C1 segment of cervical spinal cord (tissue), 14 donors: Measurements from ENCODE around the gene ENHO.
"Not testable (repeated sequence)": the region's sequence is repeated elsewhere in the genome, so short reads cannot be mapped to it uniquely, and the experiment has no call there.

Experiments
- DNase-seq, 14 donors: peaks; one replicate each; lab custom pipeline; 2025; lab: John Stamatoyannopoulos, UW

Gene ENHO

DNA sequence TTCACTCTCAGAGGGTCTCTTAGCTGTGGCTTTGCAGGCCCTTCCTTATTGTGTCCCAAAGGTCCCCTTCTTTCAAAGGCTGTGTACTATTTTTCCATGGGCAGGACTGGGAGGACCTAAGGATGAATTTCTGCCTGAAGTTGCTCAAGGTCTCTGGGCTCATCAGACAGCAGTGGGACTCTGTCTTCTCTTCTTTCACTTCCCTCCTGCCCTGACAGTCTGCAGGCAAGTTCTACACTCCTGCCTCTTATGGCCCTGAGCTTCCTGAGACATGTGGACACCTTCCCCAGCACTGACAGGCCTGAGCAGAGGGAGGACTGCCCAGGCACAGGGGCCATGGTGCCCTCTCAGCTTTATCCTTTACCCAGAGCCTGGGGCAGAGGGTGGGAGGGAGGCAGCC lies 14.8 kb downstream of the ENHO start:
- no peak for DNase-seq

DNA sequence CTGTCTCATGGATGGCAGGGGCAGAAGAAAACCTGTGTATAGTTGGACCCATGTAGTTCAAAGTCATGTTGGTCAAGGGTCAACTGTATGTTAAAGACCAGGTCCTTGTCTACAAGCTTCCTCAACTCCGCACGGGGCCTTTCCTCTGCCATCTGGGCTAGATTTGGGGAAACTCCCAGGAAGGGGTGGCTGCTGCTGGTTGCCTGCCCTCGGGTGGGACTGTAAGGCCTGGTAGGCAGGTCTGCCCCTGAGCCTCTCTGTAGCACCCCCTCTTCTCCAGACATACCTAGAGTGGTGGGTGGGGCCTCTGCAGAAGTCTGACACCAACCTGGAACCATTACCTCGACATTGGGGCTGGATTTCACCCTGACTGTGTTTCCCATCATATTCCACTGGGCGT lies 15.2 kb downstream of the ENHO start:
- no peak for DNase-seq

DNA sequence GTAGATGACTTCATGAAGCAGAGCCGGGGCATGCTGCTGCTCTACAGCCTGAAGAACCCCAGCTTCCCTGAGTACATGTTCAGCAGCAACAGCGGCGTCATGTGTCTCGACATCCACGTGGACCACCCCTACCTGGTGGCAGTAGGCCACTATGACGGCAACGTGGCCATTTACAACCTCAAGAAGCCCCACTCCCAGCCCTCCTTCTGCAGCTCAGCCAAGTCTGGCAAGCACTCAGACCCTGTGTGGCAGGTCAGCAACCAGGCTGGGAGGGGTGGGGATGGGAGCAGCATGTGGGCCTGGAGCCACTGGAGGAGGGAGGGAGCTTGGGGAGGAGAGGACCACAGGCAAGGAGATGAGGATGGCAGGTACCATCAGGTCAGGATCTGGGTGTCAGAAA lies 16.2 kb downstream of the ENHO start:
- no peak for DNase-seq

DNA sequence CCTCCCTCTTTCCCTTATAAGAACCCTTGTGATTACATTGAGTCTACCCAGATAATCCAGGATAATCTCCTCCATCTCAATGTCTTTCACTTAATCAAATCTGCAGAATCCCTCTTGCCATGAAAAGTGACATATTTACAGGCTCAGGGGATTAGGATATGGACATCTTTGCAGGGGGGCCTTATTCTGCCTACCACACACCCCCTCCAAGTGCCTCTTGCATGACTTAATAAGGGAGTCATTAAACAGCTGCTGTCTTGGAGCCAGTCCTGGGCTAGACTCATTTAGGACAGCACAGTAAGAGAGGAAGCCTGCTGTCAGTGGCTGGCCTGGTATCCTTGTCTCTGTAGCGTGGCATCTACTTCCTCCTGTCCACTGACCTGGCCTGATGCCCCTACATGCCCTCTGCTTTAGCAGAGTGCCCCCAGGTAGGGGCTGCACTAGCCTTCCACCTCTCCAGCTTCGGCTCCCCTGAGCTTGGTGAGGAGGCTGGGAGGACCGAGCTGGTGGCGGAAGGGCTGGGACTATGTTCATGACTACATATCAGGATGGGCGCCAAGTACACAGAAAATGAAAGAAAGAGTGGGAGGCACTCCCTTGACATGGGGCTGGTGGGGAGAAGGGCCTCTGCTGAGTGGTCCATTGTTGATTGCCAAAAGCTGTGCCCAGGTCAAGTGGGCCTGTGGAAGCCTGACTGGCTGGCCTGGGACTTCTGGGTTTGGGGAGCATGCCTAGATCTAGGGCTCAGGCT lies 17.2 kb downstream of the ENHO start:
- DNase-seq = no peak

DNA sequence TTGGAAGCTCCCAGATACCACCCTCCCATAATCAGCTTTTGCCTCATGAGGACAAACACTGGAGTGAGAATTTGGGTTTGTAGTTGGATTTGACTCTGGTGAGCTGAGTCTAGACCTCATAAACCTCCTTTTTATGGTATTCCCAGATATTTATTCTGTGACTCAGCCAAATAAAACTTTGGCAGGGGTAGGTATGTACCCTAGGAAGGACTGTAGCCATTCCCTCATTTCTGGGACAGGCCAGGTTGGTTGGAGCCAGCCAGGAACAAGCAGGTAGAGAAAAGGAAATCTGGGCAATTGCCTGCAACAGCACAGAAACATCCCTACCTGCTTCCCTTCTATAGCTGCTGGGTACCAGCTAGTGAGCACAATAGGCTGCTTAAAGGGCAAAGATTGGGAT lies 19.4 kb downstream of the ENHO start:
- DNase-seq = no peak

DNA sequence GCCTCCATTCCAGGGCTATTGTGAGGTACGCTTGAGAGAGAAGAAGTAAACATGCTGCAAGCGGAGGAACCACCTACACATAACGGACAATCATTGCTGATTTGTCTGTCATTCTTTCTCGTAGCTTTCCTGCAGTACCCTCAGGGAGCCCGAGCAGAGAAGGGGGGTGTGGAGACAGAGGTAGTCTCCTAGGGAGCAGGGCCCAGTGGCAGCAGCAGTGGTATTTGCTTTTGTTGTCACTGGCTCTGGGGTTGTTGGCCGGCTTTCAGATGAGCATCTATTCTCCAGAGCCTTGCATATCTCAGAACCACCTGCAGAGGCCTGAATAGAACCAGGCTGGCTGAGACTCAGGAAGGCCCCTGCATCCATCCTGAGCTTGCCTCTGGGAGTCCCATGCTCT lies 19.9 kb downstream of the ENHO start:
- peak in 7 of 14 donors; percentile 21 to 67 (median 60) for DNase-seq

DNA sequence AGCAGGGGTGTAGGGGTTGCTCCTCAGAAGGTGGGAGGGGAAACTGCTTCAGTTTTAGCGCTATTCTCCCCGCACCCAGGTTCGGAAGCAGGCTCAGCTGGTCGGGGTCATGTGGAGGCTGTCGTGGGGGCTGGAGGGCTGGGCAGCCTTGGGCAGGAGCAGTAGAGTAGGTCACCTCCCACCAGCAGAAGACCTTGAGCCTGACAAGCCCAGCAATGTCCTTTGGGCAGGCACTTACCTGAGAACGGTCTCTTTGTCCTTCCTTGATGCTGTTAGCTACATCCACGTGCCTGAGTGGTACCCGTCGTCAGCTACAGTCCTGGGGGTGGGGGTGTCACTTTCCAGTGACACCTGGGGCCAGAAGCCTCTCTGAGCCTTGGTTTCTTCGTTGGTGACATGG lies 20.3 kb downstream of the ENHO start:
- DNase-seq = peak in 1 of 14 donors; percentile 58

DNA sequence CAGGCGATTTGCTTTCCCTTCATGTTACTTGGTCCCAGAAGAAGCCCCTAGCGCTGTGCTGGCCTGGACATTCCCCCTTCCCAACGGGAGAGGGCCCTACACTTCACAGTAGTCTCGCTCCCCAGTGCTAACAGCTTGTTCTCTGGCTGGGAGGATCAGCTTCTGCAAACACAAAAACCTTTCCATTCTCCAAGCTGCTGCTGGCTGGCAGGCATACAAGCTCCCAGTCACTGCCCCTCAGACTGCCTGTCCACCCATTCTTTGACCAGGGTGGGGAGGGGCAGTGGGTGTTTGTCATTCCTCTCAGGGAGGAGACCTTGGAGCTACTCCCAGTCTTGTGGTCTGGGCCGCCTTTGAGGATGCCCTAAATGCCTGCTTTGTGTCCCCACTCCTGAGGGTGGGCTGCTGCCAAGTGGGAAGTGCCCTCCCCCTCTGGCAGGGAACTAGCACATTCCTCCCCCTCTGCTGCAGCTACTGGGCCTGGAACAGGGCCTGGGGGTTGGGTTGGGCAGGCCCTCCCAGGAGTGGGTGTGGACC lies 20.8 kb downstream of the ENHO start:
- DNase-seq = peak; percentile 30 to 98 (median 90)

DNA sequence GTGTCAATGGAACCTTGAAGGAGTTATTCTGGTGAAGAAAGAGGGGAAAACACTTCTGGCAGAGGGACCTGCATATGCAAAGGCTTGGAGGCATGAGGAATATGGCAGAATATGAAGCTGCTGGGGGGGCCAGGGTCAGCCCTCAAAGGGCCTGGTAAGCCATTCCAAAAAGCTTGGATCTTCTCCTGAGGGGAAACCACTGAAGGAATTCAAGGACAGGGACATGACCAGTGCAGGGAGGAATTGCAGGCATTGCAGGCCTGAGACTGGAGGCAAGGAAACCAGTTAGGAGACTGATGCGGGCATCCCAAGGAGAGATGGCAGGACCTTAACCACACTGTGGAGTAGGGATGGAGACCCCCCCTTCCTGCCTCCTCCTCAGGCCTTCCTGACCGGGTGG lies 21.4 kb downstream of the ENHO start:
- peak in 1 of 14 donors; percentile 41 for DNase-seq

DNA sequence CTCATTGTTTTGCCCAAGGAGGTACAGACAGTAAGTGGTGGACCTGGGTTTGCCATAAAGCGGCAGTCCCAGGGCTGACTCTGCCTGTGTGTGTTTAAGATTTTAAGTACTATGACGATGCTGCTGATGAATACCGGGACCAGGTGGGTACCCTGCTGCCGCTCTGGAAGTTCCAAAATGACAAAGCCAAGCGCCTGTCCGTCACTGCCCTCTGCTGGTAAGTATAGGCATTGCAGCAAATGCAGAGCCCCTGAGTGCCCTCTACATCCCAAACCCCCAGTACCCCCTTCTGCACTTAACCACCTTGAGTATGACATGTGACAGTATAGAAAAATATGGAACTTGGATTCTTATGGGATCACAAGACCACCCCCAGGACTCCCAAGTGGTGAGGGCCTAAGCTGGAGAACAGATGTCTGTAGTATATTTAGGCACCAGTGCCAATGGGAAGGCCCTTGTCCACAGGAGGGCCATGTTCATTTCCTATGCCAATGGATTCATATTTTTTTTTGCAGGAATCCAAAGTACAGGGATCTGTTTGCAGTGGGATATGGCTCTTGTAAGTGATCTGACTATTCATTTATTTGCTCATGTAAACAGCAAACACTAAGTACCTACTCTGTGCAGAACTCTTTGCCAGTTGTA lies 22.0 kb downstream of the ENHO start:
- peak in 12 of 14 donors; percentile 16 to 75 (median 36) for DNase-seq

DNA sequence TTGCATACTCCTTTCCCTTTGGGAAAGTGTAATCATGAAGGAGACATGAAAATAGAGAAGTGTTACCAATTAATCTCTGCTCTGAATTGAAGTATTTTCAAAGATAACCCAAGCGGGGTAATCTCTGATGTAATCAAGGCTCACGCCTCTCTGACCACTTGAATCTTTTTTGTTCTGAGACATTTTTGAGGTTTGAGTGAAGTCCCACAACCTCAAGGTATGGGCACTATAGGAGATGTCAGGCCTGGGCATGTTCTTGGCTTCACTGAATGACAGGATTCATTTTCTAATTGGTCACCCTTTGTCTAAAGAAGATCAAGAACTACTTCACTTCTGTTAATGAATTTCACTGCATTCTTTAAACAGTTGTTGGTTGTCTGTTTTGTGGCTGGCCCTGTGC lies 23.7 kb downstream of the ENHO start:
- DNase-seq = no peak

DNA sequence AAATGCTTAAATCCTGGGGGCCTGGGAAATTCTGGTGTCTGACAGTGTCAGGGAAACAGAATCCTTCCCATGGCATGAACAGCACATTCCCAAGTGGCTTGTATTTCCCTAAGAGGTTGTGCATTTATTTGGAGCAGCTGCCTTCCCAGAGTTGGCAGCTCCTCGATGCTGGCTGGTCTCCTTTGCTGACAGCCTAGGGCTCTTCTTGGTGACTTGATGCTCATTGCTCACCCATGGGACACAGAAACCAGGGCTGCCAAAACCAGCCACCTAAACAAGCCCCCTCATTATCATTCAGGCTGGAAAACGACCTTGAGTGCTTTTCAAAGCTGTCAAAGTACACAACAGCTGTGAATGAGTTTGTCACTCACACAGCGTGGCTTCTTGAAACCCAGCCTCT lies 24.2 kb downstream of the ENHO start:
- peak in 1 of 14 donors; percentile 16 for DNase-seq

DNA sequence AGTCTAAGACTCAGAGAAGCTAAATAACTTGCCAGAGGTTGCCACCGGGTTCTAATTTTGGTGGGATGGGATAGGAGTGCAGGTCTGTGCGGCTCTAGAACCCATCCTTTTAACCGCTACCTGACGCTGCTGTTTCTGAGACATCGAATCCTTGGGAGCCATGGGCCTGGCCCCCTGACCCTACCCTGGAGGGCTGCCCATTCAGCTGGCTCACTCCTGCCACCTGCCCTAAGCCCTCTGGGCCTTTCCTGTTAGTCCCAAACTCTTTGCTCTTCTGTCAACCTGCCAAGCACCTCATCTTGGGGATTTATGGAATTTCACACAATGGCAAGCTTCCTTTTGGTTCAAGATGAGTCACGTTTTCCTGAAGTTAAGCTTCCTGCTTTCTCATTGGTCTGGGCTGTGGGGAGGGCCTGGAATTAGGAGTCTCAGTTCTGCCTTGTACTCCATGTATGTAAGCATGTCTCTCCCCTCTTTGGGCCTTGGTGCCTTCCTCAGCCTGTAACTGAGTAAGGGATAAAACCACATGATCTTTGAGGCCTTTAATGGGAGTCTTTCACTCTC lies 26.6 kb downstream of the ENHO start:
- DNase-seq = no peak

DNA sequence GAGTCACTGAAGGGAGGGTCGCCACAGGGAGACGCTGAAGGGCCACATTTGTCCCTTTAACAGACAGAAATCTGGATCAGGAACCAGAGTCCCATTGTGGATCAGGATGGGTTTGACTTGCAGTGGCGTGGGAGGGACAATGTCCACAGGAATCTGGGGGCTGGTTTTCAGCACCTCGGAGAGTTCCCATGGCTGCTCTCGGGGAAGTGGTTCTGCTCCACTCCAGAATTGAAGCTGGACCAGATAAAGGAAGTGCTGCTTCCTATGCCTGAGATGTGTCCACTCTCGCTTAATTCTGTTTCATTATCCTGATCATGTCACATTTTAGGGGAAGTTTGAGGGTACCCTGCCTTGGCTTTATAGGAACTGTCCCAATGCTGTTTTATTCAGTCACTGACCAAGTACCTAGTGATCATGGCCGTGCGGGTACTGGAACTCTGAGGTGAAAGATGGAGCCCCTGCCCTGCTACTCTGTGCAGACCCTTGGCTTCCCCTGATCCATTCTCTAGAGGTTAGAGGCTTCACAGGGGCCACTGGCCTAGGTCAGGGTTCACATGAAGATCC lies 28.7 kb downstream of the ENHO start:
- DNase-seq = peak in 1 of 14 donors; percentile 30

DNA sequence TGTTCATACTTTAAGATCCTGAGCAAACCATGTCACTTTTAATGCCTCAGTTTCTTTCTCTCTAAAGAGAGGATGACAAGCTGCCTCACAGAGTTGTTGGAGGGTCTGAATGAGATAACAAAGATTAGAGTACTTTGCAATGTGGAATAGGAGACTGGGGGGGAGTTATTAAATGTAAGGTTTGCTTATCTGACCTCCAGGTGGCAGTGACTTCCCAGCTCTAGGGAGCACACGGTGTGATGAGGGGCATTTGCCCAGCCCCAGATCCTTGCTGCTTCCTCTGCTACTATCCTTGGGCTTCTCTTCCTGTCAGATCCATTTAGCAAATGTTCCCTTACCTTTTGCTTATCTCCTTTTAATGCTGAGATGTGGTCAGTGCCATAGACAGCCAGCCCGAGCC lies 30.7 kb downstream of the ENHO start:
- no peak for DNase-seq

DNA sequence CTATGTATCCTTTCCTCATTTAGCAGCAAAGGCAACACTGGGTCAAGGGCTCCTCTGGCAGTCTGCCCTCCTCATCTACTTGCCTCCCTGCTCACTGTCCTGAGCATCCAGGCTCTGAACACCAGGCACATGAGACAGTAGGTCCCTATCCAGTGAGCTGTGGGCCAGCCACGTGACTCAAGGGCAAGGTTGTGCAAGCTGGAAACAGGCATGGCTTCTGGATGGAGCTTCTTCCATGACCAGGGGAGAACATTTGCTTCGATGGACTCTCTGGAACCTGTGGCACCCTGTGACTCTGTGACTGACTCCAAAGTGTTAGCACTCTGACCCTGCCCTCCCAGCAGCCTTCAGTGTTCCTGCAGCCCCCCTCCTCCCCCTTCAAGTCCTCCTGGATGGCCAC lies 31.2 kb downstream of the ENHO start:
- DNase-seq = no peak

DNA sequence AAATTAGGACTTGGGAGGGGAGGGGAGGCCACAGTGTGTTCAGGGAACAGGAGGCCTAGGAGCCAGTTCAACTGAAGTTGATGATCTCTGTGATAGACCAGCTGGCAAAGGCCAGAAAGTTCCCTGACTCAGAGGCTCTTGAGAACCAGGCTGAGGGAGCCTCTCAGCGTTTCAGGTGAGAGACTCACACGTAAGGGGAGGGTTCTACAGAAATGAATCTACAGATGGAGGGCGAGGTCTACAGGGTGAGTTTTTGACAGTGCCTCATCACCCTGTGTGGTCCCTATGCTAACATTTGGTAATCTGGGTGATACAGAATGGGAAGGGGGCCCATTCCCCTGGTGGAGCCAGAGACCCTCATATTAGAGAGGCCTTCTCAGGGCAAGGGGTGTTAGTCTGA lies 32.0 kb downstream of the ENHO start:
- DNase-seq = no peak

DNA sequence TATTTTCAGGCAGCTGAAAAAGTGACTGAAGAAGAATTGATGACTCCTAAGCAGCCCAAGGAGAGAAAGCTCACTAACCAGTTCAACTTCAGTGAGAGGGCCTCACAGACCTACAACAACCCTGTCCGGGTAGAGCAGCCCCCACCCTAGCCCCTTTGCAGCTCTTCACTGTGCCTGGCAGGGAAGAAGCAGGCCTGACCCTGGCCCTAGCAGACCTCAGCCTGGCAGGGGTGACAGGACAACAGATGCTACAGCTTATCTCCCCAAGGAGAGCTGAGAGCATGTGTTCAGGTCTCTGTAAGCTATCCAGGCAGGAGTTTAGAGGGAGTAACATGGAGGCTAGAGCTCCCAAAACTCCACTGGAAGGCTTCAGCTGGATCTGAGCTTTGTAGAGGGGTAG lies 32.4 kb downstream of the ENHO start:
- no peak for DNase-seq

DNA sequence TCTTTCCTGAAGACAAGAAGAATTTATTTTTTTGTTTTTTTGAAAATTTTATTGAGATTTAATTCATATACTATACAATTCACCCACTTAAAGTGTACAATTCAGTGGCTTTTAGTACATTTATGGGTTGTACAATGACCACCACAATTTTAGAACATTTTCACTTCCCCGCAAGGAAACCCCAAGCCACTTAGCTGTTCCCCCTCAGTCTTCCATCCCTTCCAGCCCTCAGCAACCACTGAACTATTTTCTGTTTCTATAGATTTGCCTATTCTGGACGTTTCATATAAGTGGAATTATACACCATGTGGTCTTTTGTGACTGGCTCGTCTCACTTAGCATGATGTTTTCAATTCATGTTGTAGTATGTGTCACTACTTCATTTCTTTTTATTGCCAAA lies 36.2 kb downstream of the ENHO start:
- DNase-seq = no peak

DNA sequence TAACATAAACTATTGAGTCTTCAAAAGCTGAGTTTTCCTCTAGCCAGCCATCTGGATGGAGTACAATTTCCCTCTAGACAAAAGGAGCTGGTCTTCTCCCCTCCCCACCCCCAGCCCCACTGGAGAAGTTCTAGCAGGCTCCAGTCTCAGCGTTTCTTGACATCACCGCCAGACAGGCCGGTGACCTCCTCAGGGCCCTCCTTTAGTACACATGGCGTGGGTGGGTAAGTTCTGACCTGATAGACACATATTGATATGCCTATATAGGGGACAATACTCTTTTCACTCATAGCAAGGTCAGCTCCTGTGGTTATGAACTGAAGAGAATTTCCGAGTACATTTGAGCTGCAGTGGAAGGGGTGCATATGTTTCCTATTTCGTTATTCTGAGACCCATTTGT lies 37.0 kb downstream of the ENHO start:
- DNase-seq = no peak

DNA sequence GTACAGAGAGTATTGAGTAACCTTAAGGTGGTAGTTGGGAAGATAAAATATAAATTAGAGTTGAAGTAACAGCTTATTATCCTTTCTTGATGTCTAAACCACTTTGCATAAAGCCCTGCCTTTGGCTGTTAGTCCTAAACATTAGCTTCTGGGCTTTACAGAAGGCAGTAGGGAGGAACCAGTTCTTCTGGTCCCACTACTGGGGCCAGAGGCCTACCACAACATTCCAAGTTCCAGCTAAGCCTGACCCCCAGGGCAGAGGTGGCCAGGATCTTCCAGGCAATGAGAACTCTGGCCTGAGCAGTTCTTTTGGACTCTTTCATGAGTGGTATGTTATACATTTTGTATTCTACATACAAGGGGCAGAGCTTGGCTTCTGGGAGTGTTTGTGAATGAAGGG lies 38.1 kb downstream of the ENHO start:
- DNase-seq = no peak

DNA sequence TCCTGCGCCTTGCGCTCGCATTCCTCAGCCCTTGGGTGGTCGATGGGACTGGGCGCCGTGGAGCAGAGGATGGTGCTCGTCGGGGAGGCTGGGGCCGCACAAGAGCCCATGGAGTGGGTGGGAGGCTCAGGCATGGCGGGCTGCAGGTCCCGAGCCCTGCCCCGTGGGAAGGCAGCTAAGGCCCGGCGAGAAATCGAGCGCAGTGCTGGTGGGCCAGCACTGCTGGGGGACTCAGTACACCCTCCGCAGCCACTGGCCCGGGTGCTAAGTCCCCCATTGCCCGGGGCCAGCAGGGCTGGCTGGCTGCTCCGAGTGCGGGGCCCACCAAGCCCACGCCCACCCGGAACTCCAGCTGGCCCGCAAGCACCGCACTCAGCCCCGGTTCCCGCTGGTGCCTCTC lies 40.0 kb downstream of the ENHO start:
- DNase-seq = not testable (repeated sequence)

DNA sequence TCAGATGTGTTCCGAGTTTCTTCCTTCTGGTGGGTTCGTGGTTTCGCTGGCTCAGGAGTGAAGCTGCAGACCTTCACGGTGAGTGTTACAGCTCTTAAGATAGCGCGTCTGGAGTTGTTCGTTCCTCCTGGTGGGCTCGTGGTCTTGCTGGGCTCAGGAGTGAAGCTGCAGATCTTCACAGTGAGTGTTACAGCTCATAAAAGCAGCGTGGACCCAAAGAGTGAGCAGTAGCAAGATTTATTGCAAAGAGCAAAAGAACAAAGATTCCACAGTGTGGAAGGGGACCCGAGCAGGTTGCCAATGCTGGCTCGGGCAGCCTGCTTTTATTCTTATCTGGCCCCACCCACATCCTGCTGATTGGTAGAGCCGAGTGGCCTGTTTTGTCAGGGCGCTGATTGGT lies 41.2 kb downstream of the ENHO start:
- not testable (repeated sequence) for DNase-seq
